PC-9 (cell line): ENCODE measurements around the gene AADAT. TPM values are rescaled to one million over a fixed set of nuclear protein-coding genes. Genes with fewer than 3 reads are reported as not detected.

ENCODE experiments used
- BruUV-seq: library from RNA; stranded (reverse); fragments of 400-500 nt; replicated peaks from 2 replicates; lab custom pipeline; 2021; lab: Mats Ljungman, UMichigan
- CTCF ChIA-PET: fragments of 300-600 bp; sonication (Branson Sonifier 250); formaldehyde crosslinking; loops from one replicate; lab custom pipeline; 2022; ENCODE audit warnings: antibody characterized with exemption; lab: Charles Lee
- POLR2A ChIA-PET: fragments of 300-600 bp; sonication (Branson Sonifier 250); formaldehyde crosslinking; loops from one replicate; lab custom pipeline; 2022; ENCODE audit warnings: antibody characterized with exemption; ENCODE audit not compliant: unreplicated experiment; lab: Charles Lee
- DNase-seq, 2 experiments: peaks; one replicate each; pipeline versions ENCODE4 v3.0.0 to v3.0.0-alpha.2; 2015 to 2022; ENCODE audit warnings: mixed read lengths in 1 of 2
- H2AFZ ChIP-seq: fragments of 200-600 bp; sonication (generic); 2 replicates; pipeline ENCODE4 v1.8.1; 2017; ENCODE audit warnings: antibody characterized with exemption
- H3F3A ChIP-seq: fragments of 200-600 bp; sonication (generic); 2 replicates; pipeline ENCODE4 v1.8.1; 2017; ENCODE audit warnings: antibody characterized with exemption, mild to moderate bottlenecking, low read depth; ENCODE audit not compliant: insufficient read depth
- H3K27ac ChIP-seq: fragments of 200-600 bp; sonication (generic); 2 replicates; pipeline ENCODE4 v1.6.1; 2016; ENCODE audit warnings: mixed run types
- H3K27me3 ChIP-seq: fragments of 200-600 bp; sonication (generic); 2 replicates; pipeline ENCODE4 v1.6.1; 2016; ENCODE audit warnings: low read depth, mixed run types; ENCODE audit not compliant: insufficient read depth
- H3K36me3 ChIP-seq: fragments of 200-600 bp; sonication (generic); 2 replicates; pipeline ENCODE4 v1.6.1; 2016; ENCODE audit warnings: low read depth, mixed run types
- H3K4me1 ChIP-seq: fragments of 200-600 bp; sonication (generic); replicated peaks from 2 replicates; pipeline ENCODE4 v1.6.1; 2016; ENCODE audit warnings: mixed run types; ENCODE audit not compliant: insufficient read depth
- H3K4me2 ChIP-seq: fragments of 200-600 bp; sonication (generic); 2 replicates; pipeline ENCODE4 v1.6.1; 2017; ENCODE audit warnings: mixed run types
- H3K4me3 ChIP-seq: fragments of 200-600 bp; sonication (generic); 2 replicates; pipeline ENCODE4 v1.6.1; 2016; ENCODE audit warnings: mixed run types
- H3K79me2 ChIP-seq: fragments of 200-600 bp; sonication (generic); 2 replicates; pipeline ENCODE4 v1.6.1; 2017; ENCODE audit warnings: low read depth, mixed run types
- H3K9me2 ChIP-seq: fragments of 200-600 bp; sonication (generic); 2 replicates; pipeline ENCODE4 v1.8.1; 2017; ENCODE audit warnings: mild to moderate bottlenecking; ENCODE audit not compliant: insufficient read depth
- H3K9me3 ChIP-seq: fragments of 200-600 bp; sonication (generic); 2 replicates; pipeline ENCODE4 v1.8.1; 2016; ENCODE audit warnings: low read depth; ENCODE audit not compliant: insufficient read depth
- H4K20me1 ChIP-seq: fragments of 200-600 bp; sonication (generic); 2 replicates; pipeline ENCODE4 v1.8.1; 2017; ENCODE audit not compliant: insufficient read depth
- EZH2 ChIP-seq: fragments of 200-600 bp; sonication (generic); IDR thresholded peaks from 2 replicates; pipeline ENCODE4 v1.8.0; 2017; ENCODE audit warnings: antibody characterized with exemption, low read depth
- intact Hi-C: fragments of 100-400 bp; cut with micrococcal nuclease; formaldehyde crosslinking; loops from one replicate; pipeline ENCODE4 v1.10.0; 2022; ENCODE audit not compliant: unreplicated experiment
- total RNA-seq: library from RNA; stranded (reverse); gene quantifications from 2 replicates; pipeline ENCODE4 v1.2.3, GENCODE V29; 2021
- TF ChIP-seq, protein P1 (sequence below): fragments of 200-600 bp; sonication (generic); conservative IDR thresholded peaks from 2 replicates; pipeline ENCODE4 v1.6.1; 2017; ENCODE audit warnings: mixed run types, antibody characterized with exemption, mild to moderate bottlenecking, moderate library complexity

Gene AADAT
- total RNA-seq, 1 experiment from 2014 or later: 2.6 TPM

DNA sequence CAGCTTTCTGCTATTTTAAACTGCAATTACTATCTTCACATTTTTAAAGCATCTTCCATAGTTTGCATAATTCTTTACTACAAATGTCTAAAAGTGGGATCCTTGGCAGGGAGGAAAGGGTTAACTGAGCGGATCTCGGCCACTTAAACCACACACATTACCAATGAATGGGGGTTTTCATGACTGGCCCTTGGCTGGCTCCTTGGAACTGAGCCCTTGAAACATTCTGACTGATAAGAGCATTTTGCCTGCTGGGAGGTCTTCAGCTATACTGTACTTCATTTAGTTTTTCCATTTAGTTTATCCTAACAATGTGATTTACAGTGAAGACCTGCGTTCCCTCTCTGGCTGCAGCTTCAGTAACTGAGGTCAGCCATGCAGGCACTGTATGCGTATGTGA lies 31.9 kb downstream of the AADAT start:
- no peak for TF ChIP-seq EZH2
- TF ChIP-seq, protein P1, sequence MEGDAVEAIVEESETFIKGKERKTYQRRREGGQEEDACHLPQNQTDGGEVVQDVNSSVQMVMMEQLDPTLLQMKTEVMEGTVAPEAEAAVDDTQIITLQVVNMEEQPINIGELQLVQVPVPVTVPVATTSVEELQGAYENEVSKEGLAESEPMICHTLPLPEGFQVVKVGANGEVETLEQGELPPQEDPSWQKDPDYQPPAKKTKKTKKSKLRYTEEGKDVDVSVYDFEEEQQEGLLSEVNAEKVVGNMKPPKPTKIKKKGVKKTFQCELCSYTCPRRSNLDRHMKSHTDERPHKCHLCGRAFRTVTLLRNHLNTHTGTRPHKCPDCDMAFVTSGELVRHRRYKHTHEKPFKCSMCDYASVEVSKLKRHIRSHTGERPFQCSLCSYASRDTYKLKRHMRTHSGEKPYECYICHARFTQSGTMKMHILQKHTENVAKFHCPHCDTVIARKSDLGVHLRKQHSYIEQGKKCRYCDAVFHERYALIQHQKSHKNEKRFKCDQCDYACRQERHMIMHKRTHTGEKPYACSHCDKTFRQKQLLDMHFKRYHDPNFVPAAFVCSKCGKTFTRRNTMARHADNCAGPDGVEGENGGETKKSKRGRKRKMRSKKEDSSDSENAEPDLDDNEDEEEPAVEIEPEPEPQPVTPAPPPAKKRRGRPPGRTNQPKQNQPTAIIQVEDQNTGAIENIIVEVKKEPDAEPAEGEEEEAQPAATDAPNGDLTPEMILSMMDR: no peak
- no peak for DNase-seq
- Histone ChIP-seq H3K4me2 (no peak overlapping the region), H3K79me2 (no peaks in the 10 kb centered on the region), H3K9me3 (no peaks in the 10 kb centered on the region), H3K4me1 (no peaks in the 10 kb centered on the region), H3F3A (no peaks in the 10 kb centered on the region), H3K36me3 (no peaks in the 10 kb centered on the region), H3K27ac (no peak overlapping the region), H4K20me1 (no peaks in the 10 kb centered on the region), H3K27me3 (no peaks in the 10 kb centered on the region), H3K9me2 (no peaks in the 10 kb centered on the region), H3K4me3 (no peak overlapping the region), H2AFZ (no peak overlapping the region)
- CTCF ChIA-PET: no interaction called here
- no TSS peak for BruUV-seq
- POLR2A ChIA-PET: no interaction called here
- intact Hi-C loops: no loop called here

DNA sequence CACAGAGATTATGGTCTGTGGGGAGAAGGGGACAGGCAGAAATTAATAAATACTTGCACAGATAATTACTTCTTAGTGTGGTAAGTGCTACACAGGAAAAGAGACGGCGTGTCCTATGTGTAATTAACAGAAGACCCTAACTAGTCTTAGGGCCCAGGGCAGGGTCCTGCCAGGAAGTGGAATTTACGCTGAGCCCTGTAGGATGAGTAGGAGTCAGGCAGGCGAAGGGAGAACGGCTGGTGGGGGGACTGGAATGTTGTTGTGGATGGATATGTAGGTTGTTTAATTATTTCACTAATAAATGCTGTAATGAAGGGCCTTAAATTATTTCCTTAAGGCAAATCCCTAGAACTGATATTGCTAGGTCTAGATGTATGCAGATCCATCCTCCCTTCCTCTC lies 36.8 kb downstream of the AADAT start:
- CTCF ChIA-PET: no interaction called here
- Histone ChIP-seq H3K27me3 (no peaks in the 10 kb centered on the region), H3K9me3 (no peaks in the 10 kb centered on the region), H4K20me1 (no peaks in the 10 kb centered on the region), H3K4me2 (no peak overlapping the region), H2AFZ (no peak overlapping the region), H3K4me1 (no peaks in the 10 kb centered on the region), H3K4me3 (no peak overlapping the region), H3K79me2 (no peaks in the 10 kb centered on the region), H3K36me3 (no peaks in the 10 kb centered on the region), H3K27ac (no peak overlapping the region), H3K9me2 (no peaks in the 10 kb centered on the region), H3F3A (no peaks in the 10 kb centered on the region)
- DNase-seq: no peak
- TF ChIP-seq, protein P1: no peak
- no peak for TF ChIP-seq EZH2
- no TSS peak for BruUV-seq
- intact Hi-C loops: no loop called here
- POLR2A ChIA-PET: no interaction called here

DNA sequence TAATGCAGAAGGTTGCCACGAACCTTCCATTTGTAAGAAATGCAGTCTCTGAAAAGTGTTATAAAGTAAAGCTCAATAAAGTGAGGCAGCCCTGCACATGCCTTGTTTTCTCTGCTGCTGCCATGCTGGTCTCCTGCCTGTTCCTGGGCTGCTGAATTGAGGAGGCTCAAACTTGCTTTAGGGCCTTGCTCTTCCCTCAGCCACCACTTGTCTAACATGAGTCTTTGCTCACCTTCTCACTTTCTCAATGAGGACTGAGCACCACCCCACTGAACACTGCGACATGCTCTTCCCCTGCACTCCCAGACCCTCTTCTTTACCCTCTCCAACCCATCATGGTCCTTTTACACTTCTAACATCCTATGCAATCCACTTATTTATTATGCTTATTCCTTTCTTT lies 38.4 kb downstream of the AADAT start:
- no peaks in the 10 kb centered on the region for H3K79me2 ChIP-seq
- POLR2A ChIA-PET: no interaction called here

More for the DNA sequence above, 38.4 kb downstream of the AADAT start:
- no peak for TF ChIP-seq EZH2
- TF ChIP-seq, protein P1: no peak
- H3F3A ChIP-seq: no peaks in the 10 kb centered on the region
- H3K4me3 ChIP-seq: no peak overlapping the region
- H3K4me2 ChIP-seq: no peak overlapping the region
- H3K9me3 ChIP-seq: no peaks in the 10 kb centered on the region
- no peak overlapping the region for H3K27ac ChIP-seq
- H2AFZ ChIP-seq: no peak overlapping the region
- no peaks in the 10 kb centered on the region for H3K4me1 ChIP-seq
- BruUV-seq: no TSS peak
- intact Hi-C loops: no loop called here
- no peaks in the 10 kb centered on the region for H3K27me3 ChIP-seq
- no peaks in the 10 kb centered on the region for H3K9me2 ChIP-seq
- DNase-seq: no peak
- CTCF ChIA-PET: no interaction called here
- H4K20me1 ChIP-seq: no peaks in the 10 kb centered on the region
- H3K36me3 ChIP-seq: no peaks in the 10 kb centered on the region
